WTC11 (cell line): ENCODE data around the gene C2orf80. TPM values are rescaled to one million over a fixed set of nuclear protein-coding genes. Genes with fewer than 3 reads are reported as not detected.

ENCODE experiments used
- ATAC-seq: fragments of 200-7000 bp; cut with Tn5 transposase; 2 replicates; pipeline ENCODE4 v1.10.0; 2021; ENCODE audit warnings: mild to moderate bottlenecking, moderate library complexity
- CTCF ChIA-PET: fragments of 300-600 bp; sonication (Branson Sonifier 250); formaldehyde crosslinking; loops from one replicate; lab custom pipeline; 2021; ENCODE audit warnings: antibody characterized with exemption; lab: Charles Lee
- POLR2A ChIA-PET: fragments of 350-600 bp; sonication (Branson Sonifier 250); formaldehyde crosslinking; loops from one replicate; lab custom pipeline; 2021; ENCODE audit warnings: antibody characterized with exemption; lab: Charles Lee
- DNase-seq: peaks from one replicate; pipeline ENCODE4 v3.0.0; 2021; ENCODE audit warnings: low spot score
- H3K27ac Mint-ChIP-seq: 2 replicates; pipeline ENCODE4 v1.8.0; 2021; ENCODE audit warnings: mixed read lengths
- H3K27me3 Mint-ChIP-seq: 2 replicates; pipeline ENCODE4 v1.8.0; 2021; ENCODE audit warnings: low read depth, mild to moderate bottlenecking, moderate library complexity, mixed read lengths
- H3K36me3 Mint-ChIP-seq: 2 replicates; pipeline ENCODE4 v1.8.0; 2021; ENCODE audit warnings: mixed read lengths
- H3K4me1 Mint-ChIP-seq: 2 replicates; pipeline ENCODE4 v1.8.0; 2022; ENCODE audit warnings: mixed read lengths
- H3K4me3 Mint-ChIP-seq: 2 replicates; pipeline ENCODE4 v1.8.0; 2021; ENCODE audit warnings: mild to moderate bottlenecking, moderate library complexity, mixed read lengths
- H3K9me3 Mint-ChIP-seq: 2 replicates; pipeline ENCODE4 v1.8.0; 2021; ENCODE audit warnings: mixed read lengths
- CBFB ChIP-seq: sonication (generic); formaldehyde crosslinking; IDR thresholded peaks from 2 replicates; pipeline ENCODE4 v1.8.1; 2022; ENCODE audit warnings: mild to moderate bottlenecking, low read depth, missing genetic modification reagents
- EMX1 ChIP-seq: fragments of 250-450 bp; sonication (Bioruptor Pico); IDR thresholded peaks from 2 replicates; pipeline ENCODE4 v1.8.0; 2021; ENCODE audit warnings: mild to moderate bottlenecking
- ERG ChIP-seq: fragments of 250-450 bp; sonication (Bioruptor Pico); IDR thresholded peaks from 2 replicates; pipeline ENCODE4 v1.8.0; 2021; ENCODE audit warnings: mild to moderate bottlenecking
- FOXK1 ChIP-seq: sonication (generic); formaldehyde crosslinking; IDR thresholded peaks from 2 replicates; pipeline ENCODE4 v1.8.0; 2022; ENCODE audit warnings: mild to moderate bottlenecking, moderate library complexity, missing genetic modification reagents
- FOXP1 ChIP-seq: sonication (generic); formaldehyde crosslinking; IDR thresholded peaks from 2 replicates; pipeline ENCODE4 v1.8.0; 2022; ENCODE audit warnings: missing genetic modification reagents, mild to moderate bottlenecking, moderate library complexity, borderline replicate concordance
- GTF2I ChIP-seq: fragments of 250-450 bp; sonication (Bioruptor Pico); conservative IDR thresholded peaks from 2 replicates; pipeline ENCODE4 v1.4.0; 2021; ENCODE audit warnings: mild to moderate bottlenecking
- MXD4 ChIP-seq: fragments of 250-450 bp; sonication (Bioruptor Pico); IDR thresholded peaks from 2 replicates; pipeline ENCODE4 v1.8.0; 2021; ENCODE audit warnings: mild to moderate bottlenecking, moderate library complexity, borderline replicate concordance
- PREB ChIP-seq: sonication (generic); formaldehyde crosslinking; IDR thresholded peaks from 2 replicates; pipeline ENCODE4 v1.8.1; 2022; ENCODE audit warnings: mild to moderate bottlenecking, missing genetic modification reagents, moderate library complexity, borderline replicate concordance
- ZNF219 ChIP-seq: sonication (generic); formaldehyde crosslinking; IDR thresholded peaks from 2 replicates; pipeline ENCODE4 v1.8.0; 2023; ENCODE audit warnings: missing genetic modification reagents, mild to moderate bottlenecking, borderline replicate concordance
- total RNA-seq: library from RNA; stranded (reverse); gene quantifications from 3 replicates; pipeline ENCODE4 v1.2.3, GENCODE V29; 2021
- TF ChIP-seq, protein P1 (sequence below): sonication (generic); formaldehyde crosslinking; IDR thresholded peaks from 2 replicates; pipeline ENCODE4 v1.8.0; 2022; ENCODE audit warnings: missing genetic modification reagents
- TF ChIP-seq, protein P2 (sequence below): fragments of 250-450 bp; sonication (Bioruptor Pico); IDR thresholded peaks from 2 replicates; pipeline ENCODE4 v1.9.0; 2021; ENCODE audit warnings: mild to moderate bottlenecking

The C2orf80 gene
- total RNA-seq, 1 experiment from 2014 or later = 0.87 TPM

DNA sequence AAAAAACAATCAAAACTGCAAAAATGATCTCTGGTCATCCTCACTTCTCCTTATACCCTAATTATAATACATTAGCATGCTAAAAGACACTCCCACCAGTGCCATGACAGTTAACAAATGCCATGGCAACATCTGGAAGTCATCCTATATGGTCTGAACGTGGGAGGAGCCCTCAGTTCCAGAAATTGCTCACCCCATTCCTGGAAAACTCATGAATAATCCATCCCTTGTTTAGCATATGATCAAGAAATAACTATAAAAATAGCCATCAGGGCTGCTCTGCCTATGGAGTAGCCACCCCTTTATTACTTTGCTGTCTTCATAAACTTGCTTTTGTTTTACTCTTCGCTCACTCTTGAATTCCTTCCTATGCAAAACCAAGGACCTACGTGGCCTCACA, 5.7 kb upstream of the C2orf80 start (continued):
- TF ChIP-seq, protein P1, sequence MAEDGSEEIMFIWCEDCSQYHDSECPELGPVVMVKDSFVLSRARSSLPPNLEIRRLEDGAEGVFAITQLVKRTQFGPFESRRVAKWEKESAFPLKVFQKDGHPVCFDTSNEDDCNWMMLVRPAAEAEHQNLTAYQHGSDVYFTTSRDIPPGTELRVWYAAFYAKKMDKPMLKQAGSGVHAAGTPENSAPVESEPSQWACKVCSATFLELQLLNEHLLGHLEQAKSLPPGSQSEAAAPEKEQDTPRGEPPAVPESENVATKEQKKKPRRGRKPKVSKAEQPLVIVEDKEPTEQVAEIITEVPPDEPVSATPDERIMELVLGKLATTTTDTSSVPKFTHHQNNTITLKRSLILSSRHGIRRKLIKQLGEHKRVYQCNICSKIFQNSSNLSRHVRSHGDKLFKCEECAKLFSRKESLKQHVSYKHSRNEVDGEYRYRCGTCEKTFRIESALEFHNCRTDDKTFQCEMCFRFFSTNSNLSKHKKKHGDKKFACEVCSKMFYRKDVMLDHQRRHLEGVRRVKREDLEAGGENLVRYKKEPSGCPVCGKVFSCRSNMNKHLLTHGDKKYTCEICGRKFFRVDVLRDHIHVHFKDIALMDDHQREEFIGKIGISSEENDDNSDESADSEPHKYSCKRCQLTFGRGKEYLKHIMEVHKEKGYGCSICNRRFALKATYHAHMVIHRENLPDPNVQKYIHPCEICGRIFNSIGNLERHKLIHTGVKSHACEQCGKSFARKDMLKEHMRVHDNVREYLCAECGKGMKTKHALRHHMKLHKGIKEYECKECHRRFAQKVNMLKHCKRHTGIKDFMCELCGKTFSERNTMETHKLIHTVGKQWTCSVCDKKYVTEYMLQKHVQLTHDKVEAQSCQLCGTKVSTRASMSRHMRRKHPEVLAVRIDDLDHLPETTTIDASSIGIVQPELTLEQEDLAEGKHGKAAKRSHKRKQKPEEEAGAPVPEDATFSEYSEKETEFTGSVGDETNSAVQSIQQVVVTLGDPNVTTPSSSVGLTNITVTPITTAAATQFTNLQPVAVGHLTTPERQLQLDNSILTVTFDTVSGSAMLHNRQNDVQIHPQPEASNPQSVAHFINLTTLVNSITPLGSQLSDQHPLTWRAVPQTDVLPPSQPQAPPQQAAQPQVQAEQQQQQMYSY (CRISPR knock-in tag) = no peak
- no peak for TF ChIP-seq GTF2I (CRISPR knock-in tag)

GRCh38 chr2:208192611-208193236, 2.9 kb upstream of the C2orf80 start:
- ChIA-PET POLR2A (interaction anchor here (1.2 kb wide), 1 partner anchor 62 kb away, joined by 5 read pairs; no protein-coding TSS in a partner anchor), CTCF (interaction anchor here (1.2 to 1.5 kb wide), 2 partner anchors 17 to 62 kb away, joined by 4 read pairs; partner anchors contain the start of gene IDH1)
- H3K27ac Mint-ChIP-seq = no peak overlapping the region
- no peak for TF ChIP-seq FOXP1 (CRISPR knock-in tag)
- no peak for TF ChIP-seq ZNF219 (CRISPR knock-in tag)
- no peak for TF ChIP-seq CBFB (CRISPR knock-in tag)
- no peak for TF ChIP-seq EMX1 (CRISPR knock-in tag)
- TF ChIP-seq, protein P2, sequence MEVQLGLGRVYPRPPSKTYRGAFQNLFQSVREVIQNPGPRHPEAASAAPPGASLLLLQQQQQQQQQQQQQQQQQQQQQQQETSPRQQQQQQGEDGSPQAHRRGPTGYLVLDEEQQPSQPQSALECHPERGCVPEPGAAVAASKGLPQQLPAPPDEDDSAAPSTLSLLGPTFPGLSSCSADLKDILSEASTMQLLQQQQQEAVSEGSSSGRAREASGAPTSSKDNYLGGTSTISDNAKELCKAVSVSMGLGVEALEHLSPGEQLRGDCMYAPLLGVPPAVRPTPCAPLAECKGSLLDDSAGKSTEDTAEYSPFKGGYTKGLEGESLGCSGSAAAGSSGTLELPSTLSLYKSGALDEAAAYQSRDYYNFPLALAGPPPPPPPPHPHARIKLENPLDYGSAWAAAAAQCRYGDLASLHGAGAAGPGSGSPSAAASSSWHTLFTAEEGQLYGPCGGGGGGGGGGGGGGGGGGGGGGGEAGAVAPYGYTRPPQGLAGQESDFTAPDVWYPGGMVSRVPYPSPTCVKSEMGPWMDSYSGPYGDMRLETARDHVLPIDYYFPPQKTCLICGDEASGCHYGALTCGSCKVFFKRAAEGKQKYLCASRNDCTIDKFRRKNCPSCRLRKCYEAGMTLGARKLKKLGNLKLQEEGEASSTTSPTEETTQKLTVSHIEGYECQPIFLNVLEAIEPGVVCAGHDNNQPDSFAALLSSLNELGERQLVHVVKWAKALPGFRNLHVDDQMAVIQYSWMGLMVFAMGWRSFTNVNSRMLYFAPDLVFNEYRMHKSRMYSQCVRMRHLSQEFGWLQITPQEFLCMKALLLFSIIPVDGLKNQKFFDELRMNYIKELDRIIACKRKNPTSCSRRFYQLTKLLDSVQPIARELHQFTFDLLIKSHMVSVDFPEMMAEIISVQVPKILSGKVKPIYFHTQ (CRISPR knock-in tag) = no peak
- TF ChIP-seq ERG (CRISPR knock-in tag) = no peak
- no peak for TF ChIP-seq FOXK1 (CRISPR knock-in tag)
- H3K9me3 Mint-ChIP-seq = no peaks in the 10 kb centered on the region
- ATAC-seq = no peak
- H3K4me1 Mint-ChIP-seq = peaks cover 32% of the 10 kb centered on the region
- H3K27me3 Mint-ChIP-seq = no peaks in the 10 kb centered on the region
- H3K4me3 Mint-ChIP-seq = no peak overlapping the region
- H3K36me3 Mint-ChIP-seq = no peaks in the 10 kb centered on the region
- DNase-seq = no peak

GRCh38 chr2:208189069-208189809, 591 bp downstream of the C2orf80 start:
- Mint-ChIP-seq H3K36me3 (no peaks in the 10 kb centered on the region), H3K4me1 (peaks cover 65% of the 10 kb centered on the region), H3K9me3 (no peaks in the 10 kb centered on the region), H3K27me3 (no peaks in the 10 kb centered on the region), H3K4me3 (no peak overlapping the region), H3K27ac (no peak overlapping the region)
- TF ChIP-seq PREB (no peak), MXD4 (CRISPR knock-in tag) (no peak), FOXP1 (CRISPR knock-in tag) (no peak)
- ChIA-PET CTCF (interaction anchor here (1.6 kb wide), 1 partner anchor 14 kb away, joined by 3 read pairs; no protein-coding TSS in a partner anchor), POLR2A (no interaction called here)
- ATAC-seq (no peak), DNase-seq (no peak)
